A673 (cell line): Measurements from ENCODE around the gene SPACA7. TPM values are rescaled to one million over a fixed set of nuclear protein-coding genes. Genes with fewer than 3 reads are reported as not detected.
A peak's percentile ranks its signal among the peaks of the same experiment; 100 is the strongest.

Source experiments
- BruUV-seq: library from RNA; stranded (reverse); fragments of 400-500 nt; replicated peaks from 2 replicates; lab custom pipeline; 2021; lab: Mats Ljungman, UMichigan
- CTCF ChIA-PET: fragments of 300-600 bp; sonication (Branson Sonifier 250); formaldehyde crosslinking; loops from one replicate; lab custom pipeline; 2022; ENCODE audit warnings: antibody characterized with exemption; lab: Charles Lee
- POLR2A ChIA-PET: fragments of 300-600 bp; sonication (Branson Sonifier 250); formaldehyde crosslinking; loops from one replicate; lab custom pipeline; 2022; ENCODE audit warnings: antibody characterized with exemption; ENCODE audit not compliant: low non-redundant PET; lab: Charles Lee
- DNase-seq: peaks from one replicate; pipeline ENCODE4 v3.0.0-alpha.2; 2015; ENCODE audit warnings: low spot score
- H3K27ac ChIP-seq: fragments of 200-600 bp; sonication (generic); 2 replicates; pipeline ENCODE4 v1.5.1; 2016; ENCODE audit warnings: mixed run types, low read depth, mild to moderate bottlenecking, mixed read lengths, antibody characterized with exemption, low read length; ENCODE audit not compliant: poor library complexity, severe bottlenecking
- H3K27me3 ChIP-seq: fragments of 200-600 bp; sonication (generic); replicated peaks from 2 replicates; pipeline ENCODE4 v1.6.1; 2017; ENCODE audit warnings: mixed run types, low read depth, mild to moderate bottlenecking, mixed read lengths, antibody characterized with exemption, low read length; ENCODE audit not compliant: insufficient read depth, poor library complexity
- H3K36me3 ChIP-seq: fragments of 200-600 bp; sonication (generic); 2 replicates; pipeline ENCODE4 v1.6.1; 2016; ENCODE audit warnings: mixed run types, mild to moderate bottlenecking, mixed read lengths, antibody characterized with exemption, low read length; ENCODE audit not compliant: insufficient read depth, poor library complexity, severe bottlenecking
- H3K4me1 ChIP-seq: fragments of 200-600 bp; sonication (generic); 2 replicates; pipeline ENCODE4 v1.6.1; 2017; ENCODE audit warnings: mixed run types, mild to moderate bottlenecking, mixed read lengths, antibody characterized with exemption, low read length; ENCODE audit not compliant: insufficient read depth, poor library complexity, severe bottlenecking
- H3K4me3 ChIP-seq: fragments of 200-600 bp; sonication (generic); 2 replicates; pipeline ENCODE4 v1.5.1; 2016; ENCODE audit warnings: low read depth, mixed run types, mild to moderate bottlenecking, mixed read lengths, low read length; ENCODE audit not compliant: poor library complexity, severe bottlenecking
- H3K9me3 ChIP-seq: fragments of 200-600 bp; sonication (generic); 2 replicates; pipeline ENCODE4 v1.6.1; 2016; ENCODE audit warnings: mixed run types, low read depth, mild to moderate bottlenecking, mixed read lengths, antibody characterized with exemption, low read length; ENCODE audit not compliant: poor library complexity, severe bottlenecking
- EZH2 ChIP-seq: fragments of 200-600 bp; sonication (generic); IDR thresholded peaks from 2 replicates; pipeline ENCODE4 v1.6.1; 2017; ENCODE audit warnings: borderline replicate concordance, low read depth, mild to moderate bottlenecking, mixed read lengths, antibody characterized with exemption, low read length; ENCODE audit not compliant: poor library complexity, severe bottlenecking
- intact Hi-C: fragments of 100-400 bp; cut with micrococcal nuclease; formaldehyde crosslinking; loops from one replicate; pipeline ENCODE4 v1.10.0; 2022; ENCODE audit not compliant: unreplicated experiment
- total RNA-seq: library from RNA; stranded (reverse); gene quantifications from 2 replicates; pipeline ENCODE4 v1.2.3, GENCODE V29; 2021
- TF ChIP-seq, protein P1 (sequence below): fragments of 300-800, 200-600 bp; sonication (generic); conservative IDR thresholded peaks from 2 replicates; pipeline ENCODE4 v1.5.1; 2017; ENCODE audit warnings: low read depth, mild to moderate bottlenecking, antibody characterized with exemption, low read length, moderate library complexity, mixed read lengths

SPACA7 gene
- total RNA-seq, 1 experiment from 2014 or later, result not detected

DNA sequence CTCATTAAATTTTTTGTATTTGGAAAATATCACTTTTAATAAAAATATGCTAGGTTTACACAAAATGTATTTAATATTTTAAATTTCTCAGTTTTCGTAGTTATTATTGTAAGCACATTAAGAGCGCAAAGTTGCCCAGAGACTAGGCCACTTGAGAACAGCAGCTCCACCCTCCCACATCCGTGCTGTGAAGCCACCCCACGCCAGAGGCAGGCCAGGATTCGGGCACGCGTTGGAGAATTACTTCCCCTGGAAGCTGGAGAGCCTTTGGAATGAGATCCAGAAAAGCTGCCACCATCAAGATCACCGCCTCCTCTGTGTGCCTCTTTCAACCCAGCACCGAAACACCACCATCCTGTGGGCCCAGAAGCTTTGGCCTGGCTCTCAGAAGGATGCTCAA, 41.0 kb upstream of the SPACA7 start:
- TF ChIP-seq, protein P1, sequence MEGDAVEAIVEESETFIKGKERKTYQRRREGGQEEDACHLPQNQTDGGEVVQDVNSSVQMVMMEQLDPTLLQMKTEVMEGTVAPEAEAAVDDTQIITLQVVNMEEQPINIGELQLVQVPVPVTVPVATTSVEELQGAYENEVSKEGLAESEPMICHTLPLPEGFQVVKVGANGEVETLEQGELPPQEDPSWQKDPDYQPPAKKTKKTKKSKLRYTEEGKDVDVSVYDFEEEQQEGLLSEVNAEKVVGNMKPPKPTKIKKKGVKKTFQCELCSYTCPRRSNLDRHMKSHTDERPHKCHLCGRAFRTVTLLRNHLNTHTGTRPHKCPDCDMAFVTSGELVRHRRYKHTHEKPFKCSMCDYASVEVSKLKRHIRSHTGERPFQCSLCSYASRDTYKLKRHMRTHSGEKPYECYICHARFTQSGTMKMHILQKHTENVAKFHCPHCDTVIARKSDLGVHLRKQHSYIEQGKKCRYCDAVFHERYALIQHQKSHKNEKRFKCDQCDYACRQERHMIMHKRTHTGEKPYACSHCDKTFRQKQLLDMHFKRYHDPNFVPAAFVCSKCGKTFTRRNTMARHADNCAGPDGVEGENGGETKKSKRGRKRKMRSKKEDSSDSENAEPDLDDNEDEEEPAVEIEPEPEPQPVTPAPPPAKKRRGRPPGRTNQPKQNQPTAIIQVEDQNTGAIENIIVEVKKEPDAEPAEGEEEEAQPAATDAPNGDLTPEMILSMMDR, result peak; percentile 32
- no peak for TF ChIP-seq EZH2
- BruUV-seq, result no TSS peak
- POLR2A ChIA-PET, result no interaction called here
- peaks cover 32% of the 10 kb centered on the region for H3K27me3 ChIP-seq
- H3K9me3 ChIP-seq, result no peaks in the 10 kb centered on the region
- peak; percentile 12 for DNase-seq
- H3K4me1 ChIP-seq, result no peaks in the 10 kb centered on the region
- no peak overlapping the region for H3K27ac ChIP-seq
- H3K36me3 ChIP-seq, result no peaks in the 10 kb centered on the region
- CTCF ChIA-PET, result no interaction called here
- H3K4me3 ChIP-seq, result no peak overlapping the region
- intact Hi-C loops, result no loop called here

DNA sequence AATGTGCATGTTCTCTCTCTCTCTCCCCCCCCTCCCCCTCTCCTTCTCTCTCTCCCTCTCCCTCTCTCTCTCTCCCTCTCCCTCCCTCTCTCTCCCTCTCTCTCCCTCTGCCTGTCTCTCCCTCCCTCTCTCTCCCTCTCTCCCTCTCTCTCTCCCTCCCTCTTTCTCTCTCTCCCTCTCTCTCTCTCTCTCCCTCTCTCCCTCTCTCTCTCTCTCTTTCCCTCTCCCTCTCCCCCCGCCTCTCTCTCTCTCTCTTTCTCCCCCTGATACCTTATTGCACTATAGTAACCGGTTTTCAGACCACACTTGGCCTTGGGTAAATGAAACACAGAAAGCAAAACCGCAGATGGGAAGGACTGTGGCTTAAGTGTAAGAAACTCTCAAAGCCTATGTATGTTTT, 34.7 kb upstream of the SPACA7 start:
- no TSS peak for BruUV-seq
- POLR2A ChIA-PET, result no interaction called here
- no peak for DNase-seq
- Histone ChIP-seq H3K9me3 (no peaks in the 10 kb centered on the region), H3K27me3 (peaks cover 52% of the 10 kb centered on the region), H3K36me3 (no peaks in the 10 kb centered on the region), H3K4me3 (no peak overlapping the region), H3K4me1 (peaks cover 8% of the 10 kb centered on the region), H3K27ac (no peak overlapping the region)
- TF ChIP-seq, protein P1, result no peak
- TF ChIP-seq EZH2, result no peak
- CTCF ChIA-PET, result no interaction called here
- intact Hi-C loops, result no loop called here

DNA sequence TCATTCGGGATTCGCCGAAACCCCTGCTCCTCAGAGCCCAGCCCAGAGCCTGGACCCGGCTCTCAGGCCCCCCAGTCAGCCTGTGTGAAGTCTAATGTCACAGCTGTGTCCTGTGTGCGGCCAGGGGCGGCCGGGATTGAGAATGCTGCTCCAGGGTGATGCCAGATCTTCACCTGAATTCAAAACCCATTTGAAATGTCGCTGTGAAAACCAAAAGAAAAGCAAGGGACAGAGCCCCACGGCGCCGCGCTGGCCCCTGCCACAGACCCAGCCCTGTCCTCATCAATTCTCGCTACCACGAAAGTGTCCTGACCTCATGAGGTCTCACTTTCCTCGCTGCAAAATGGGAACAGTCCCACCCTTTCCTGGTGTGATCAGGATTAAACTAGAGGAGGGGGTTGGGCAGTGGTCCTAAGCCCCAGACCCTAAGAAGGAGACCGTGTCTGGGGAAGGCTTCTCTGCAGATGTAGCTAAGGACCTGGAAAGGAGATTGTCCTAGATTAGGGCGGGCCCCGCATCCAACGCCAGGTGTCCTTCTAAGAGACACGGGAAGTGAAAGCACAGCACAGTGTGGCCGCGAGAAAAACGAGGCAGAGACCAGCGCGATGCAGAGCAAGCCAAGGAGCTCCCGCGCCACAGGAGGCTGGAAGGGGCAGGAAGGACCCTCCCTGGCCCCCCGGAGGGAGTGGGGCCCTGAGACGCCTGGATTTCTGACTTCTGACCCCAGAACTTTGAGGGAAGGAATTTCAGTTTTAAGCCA, 34.0 kb upstream of the SPACA7 start:
- H3K36me3 ChIP-seq, result no peaks in the 10 kb centered on the region
- POLR2A ChIA-PET, result no interaction called here
- H3K9me3 ChIP-seq, result no peaks in the 10 kb centered on the region
- DNase-seq, result no peak
- no TSS peak for BruUV-seq
- peaks cover 14% of the 10 kb centered on the region for H3K4me1 ChIP-seq
- TF ChIP-seq, protein P1, result no peak
- TF ChIP-seq EZH2, result no peak
- intact Hi-C loops, result no loop called here
- no peak overlapping the region for H3K27ac ChIP-seq
- CTCF ChIA-PET, result no interaction called here
- no peak overlapping the region for H3K4me3 ChIP-seq
- H3K27me3 ChIP-seq, result peaks cover 59% of the 10 kb centered on the region
